UCSD-AML1 (cell line): ENCODE results near the gene SCTR.

Experiments
- DNase-seq: peaks from one replicate; lab custom pipeline; 2025; ENCODE audit not compliant: unreplicated experiment; lab: John Stamatoyannopoulos, UW

SCTR gene

DNA sequence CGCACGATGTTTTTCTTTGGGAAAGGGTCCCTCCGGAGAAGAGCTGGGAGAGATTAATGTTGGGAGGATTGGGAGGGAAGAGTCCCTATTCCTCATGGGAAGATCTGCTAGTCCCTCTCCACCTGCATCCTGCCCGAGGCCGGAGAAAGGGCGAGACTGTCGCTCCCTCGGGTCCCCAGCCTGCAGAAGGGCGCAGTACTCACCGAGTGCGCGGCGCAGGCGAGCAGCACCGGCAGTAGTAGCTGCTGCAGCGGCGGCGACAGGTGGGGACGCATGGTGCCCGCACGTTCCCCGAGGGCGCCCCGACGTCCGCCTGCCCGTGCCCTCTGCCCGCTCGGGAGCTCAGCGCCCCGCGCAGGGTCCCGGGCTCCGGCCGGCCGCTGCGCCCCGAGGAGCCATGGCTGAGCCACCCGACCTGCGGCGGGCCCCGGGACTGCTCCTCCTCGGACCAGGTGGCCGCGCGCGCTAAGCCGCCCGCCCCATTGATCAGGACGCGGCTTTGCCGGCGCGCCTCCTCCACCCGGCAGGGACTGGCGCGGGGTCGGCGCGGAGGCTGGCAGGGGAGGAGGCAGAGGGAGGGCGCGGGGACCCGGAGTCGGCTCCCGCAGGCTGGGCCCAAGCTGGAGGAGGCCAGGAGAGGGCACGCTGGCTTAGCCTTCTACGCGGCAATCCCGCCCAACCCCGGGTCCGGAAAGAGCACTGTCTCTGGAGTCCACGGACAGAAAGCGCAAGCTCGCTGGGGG is at the start of gene SCTR:
SCTR (minus strand) TSS at position 532 of the 743 bp plus-strand sequence; CDS start at position 275, 257 bp downstream.
- DNase-seq: no peak

DNA sequence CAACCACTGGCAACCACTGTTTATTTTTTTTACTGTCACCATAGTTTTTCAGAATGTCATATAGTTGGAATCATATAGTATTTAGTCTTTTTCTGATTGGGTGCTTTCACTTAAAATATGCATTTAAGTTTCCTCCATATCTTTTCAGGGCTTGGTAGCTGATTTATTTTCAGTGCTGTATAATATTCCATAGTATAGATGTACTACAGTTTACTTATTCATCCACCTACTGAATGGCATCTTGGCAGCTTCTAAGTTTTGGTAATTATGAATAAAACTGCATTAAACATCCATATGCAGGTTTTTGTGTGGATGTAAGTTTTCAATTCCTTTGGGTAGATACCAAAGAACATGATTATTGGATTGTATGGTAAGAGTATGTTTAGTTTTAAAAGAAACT is 43.0 kb upstream of the SCTR start:
- no peak for DNase-seq

DNA sequence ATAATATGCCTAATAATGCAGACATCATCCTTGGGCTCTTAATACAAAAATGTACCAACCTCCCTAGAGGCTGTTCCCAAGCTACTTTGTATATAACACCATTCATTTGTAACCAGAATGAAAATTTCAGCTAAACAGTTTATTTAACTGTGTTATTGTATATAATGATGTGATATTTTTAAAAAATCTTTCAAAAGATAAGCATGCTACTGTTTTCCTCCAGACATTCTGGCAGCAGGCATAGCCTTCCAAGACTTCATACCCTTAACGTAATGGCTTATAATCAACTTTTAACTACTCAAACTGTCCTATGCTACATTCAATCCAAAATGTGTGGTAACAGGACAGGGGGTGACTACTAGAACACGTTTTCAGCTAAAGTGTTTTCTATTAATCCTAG is 41.2 kb upstream of the SCTR start:
- no peak for DNase-seq

DNA sequence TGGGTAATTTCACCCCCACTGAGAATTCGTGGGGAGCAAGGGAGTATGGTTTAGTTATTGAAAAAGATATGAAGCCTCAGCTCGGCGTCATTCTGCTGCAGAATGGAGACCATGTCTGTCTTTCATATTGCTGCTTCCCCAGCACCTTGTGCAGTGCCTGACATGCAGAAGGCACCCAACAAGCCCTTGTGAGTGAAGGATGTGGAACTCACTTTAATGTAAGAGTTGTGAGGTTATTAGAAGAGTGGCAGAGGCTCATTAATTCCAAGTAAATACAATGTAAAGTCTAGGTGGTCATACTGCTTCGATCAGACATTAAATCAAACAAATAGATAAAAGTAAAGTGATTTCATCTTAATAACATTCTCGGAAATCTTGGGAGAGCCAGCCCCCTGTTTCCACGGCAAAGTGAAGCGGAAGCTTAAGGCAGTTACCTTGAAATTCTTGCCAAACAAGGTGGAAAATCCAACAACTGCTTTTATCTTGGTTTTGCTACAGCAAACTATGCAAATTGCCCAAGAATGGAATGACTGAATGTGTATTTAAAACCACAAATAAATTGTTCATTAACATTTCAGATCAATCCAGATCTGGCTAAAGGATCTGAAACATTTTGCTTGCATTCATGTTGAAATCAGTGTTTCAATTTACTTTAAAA is 29.5 kb upstream of the SCTR start:
- no peak for DNase-seq

DNA sequence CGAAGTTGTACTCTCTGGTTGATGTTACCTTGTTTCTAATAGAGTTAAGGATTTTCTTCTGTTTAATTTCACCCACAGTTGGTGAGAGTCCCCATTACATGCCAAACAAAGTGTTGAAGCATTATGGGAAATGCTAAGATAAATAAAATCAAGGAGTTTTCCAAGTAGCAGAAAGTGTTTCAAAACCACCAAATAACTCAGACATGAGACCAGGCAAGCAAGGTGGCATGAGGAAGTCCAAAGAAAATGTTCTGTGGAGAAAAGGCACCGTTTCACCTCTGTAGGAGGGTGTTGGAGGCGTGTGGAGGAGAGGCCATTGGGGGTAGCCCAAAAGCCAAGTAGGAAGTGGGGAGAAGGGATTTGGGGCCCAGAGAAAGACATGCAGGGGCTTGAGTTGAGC is 28.6 kb upstream of the SCTR start:
- DNase-seq: no peak

DNA sequence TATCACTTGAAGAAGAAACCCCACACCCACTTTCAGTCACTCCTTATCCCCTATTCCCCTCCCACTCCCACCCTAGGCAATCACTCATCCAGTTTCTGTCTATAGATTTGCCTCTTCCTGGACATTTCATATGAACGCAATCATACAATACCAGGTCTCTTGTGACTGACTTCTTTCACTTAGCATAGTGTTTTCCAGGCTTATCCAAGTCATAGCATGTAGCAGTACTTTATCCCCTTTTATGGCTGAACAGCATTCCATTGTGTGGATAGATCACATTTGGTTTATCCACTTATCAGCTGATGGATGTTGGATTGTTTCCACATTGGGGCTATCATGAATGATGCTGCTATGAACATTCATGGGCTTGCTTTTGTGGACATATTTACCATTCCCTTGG is 26.6 kb upstream of the SCTR start:
- no peak for DNase-seq

DNA sequence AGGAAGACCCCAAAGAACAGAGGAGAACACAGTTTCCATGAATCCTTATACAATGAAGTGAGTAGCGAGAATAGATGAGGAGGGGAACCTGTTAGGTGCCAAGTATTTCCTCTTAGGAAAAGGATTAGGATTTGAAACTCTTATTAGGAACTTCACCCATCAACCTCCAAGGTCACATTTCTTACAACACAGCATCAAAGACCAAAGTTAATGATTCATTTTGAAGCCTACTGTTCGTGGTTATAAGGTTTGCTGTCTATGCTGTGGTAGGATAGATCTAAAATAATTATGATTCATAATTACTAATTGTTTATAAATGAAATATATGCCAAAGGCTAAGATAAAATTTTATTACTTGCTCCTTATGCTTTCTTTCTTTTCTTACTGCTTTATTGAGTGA is 26.1 kb upstream of the SCTR start:
- no peak for DNase-seq

DNA sequence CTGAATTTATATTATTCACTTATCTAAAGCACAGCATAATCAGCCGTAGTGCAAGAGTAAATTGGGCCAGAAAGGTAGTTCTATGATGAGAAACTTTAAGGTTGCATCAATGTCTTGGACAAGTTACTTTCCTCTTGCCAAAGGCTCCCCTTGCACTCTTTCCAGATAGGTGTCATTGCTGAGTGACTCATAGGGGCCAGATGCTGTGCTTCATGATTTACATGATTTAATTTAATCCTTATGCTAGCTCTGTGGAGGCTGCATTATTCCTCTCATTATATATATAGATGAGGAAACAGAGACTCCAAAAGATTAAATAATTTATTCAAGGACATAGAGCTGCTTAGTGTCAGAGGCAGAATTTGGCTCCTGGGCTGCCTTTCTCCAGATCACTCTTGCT is 25.0 kb upstream of the SCTR start:
- no peak for DNase-seq

DNA sequence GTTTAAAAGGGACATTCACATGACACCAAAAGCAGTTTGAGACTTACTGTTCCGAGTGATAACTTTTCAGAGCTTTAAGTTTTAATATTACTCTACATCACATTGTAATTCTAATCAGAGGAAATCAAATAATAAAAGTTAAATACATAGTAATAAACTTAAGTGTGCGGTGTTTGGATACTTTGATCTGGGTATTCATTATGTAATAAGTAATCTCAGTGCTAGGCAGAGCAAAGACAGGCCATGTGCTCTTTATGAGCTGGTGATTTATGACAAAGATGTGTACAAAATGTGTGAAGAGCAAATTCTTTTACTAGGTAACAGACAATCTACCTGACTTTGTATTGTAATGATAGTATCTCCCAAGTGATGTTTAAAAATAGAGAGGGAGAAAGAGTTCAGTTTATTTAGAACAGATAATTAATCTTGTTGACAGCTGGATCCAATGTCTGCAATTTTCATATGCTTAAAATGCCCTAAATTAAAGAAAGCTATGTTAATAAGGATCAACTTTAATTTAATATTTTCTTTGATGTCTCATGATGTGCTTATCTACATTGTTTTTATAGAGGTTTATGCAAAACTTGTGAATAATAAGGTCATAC is 24.3 kb upstream of the SCTR start:
- no peak for DNase-seq

DNA sequence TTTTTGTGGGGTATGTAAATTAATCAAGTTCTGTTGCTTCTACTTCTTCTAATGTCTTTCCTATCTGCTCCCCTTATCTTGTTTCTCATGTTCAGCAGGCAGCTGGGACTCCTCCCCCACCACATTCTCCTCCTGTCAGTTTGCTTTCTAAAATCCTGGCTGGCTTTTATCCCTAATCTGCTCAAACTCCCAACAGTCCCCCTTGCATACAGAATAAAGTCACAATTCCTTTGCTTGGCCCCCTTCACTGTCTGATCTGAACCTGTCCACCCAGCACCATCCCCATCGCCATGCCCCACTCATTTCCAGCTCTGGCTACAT is 22.1 kb upstream of the SCTR start:
- DNase-seq: no peak

DNA sequence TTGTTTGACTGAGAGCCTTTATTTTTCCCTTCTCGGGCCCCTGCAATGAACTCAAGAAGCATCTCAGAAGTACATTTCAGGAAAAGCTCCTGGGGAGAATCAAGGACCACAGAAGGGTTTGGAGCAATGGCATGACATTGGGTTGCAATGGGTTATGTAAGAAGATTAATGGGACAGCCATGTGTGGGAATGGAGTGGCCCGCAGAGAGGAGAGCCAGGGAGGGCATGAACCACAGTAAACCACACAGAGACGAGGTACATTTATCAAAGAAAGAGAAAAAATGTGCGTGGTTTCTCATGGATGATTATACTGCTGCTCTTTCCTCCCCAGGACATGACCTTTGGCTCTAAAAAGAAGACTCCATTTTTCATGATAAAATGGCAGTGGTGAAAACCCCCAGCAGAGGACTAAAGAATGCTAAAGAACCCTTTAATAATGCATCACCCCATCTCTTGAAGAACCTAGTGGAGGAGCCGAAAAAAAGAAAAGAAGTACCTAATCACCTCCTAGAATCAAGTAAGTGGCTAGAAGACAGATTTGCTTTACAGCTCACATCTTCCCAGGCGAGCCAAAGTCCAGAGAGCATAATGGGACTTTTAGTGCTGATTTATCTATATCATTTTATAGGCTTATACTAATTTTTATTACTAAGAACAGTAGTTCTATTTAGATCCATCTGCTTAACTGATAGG is 21.6 kb upstream of the SCTR start:
- no peak for DNase-seq

DNA sequence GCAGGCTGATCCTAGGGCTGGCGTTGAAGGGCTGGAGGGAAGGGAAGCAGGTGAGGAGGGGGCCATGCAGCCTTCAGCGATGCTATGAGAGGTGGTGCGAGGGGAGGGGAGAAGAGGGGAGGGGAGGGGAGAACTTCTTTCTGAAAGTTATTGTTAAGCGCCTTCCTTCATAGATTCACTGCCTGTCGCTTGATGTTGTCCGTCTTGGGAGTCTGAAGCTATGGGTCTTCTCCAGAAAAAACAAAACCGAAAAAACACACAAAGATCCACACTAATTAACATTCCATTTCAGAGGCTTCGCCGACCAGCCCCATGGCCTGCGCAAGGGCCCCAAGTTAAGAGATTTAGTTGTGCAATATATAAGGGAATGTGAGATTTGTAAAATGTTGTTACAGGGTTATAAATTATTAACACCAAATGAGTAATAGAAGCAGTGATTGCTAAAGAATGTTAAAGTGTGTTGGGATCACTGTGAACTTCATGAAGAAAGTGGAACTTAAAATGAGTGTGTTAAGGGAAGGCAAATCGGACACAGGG is 20.7 kb upstream of the SCTR start:
- DNase-seq: no peak

DNA sequence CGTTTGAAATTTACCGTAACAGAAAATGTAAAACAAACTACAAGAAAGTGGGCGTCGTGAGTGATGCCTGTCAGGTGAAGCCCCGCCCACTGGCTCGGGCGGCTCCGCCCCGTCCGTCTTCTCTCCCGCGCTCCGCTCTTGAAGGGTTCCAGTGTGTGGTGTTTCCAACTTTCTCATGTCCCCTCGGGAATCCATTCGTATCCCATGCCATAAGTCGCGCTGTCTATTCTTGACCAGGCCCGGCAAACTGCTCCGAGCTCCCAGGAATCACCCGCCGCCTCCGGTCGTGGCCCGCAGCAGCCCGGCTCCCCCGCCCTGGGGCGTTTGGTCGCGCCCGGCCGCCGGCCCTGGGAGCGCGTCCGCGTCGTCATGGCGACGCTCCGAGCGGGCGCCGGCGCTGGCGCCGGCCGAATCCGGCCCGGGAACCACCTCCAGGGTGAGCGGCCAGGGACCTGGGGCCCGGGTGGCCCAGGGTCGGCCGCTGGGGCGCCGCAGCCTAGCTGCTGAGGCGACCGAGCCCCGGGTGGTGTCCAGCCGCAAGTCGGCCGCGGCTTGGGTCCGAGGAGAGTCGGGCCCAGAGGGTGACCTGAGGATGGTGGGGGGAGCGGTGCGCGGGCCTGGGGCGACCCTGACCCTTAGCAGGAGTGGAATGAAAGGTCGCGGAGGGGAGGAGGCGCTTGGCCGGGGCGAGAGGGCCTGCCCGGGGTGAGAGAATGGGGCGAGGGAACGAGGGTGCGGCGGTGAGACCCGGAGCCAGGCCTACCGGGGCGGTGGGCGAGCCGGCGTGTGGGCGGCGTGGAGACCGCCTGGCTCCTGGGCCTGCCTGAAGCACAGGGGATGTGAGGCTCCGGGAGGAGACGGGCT is 20.0 kb upstream of the SCTR start, which contains the start of gene CFAP221:
CFAP221 (plus strand) TSS at position 375 of the 864 bp plus-strand sequence. CDS start 1,683 bp downstream, outside the sequence.
- no peak for DNase-seq

DNA sequence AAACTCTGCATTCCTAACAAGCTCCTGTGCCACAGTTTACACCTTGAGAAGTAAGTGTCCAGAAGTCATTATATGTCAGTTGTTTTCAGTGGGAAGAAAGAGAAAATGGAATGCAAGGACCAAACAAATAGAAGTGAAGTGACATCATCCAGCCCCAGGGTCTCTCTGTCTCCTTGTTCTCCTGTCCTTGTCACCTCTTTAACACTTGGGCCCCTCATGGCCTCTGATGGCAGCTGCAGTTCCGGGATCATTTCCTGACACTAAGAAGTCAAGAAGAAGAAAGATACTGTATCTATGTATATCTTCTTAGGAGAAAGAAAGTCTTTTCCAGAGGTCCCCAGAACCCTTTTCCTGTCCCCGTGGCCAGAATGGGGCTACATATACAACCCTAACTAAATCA is 17.2 kb upstream of the SCTR start:
- no peak for DNase-seq

DNA sequence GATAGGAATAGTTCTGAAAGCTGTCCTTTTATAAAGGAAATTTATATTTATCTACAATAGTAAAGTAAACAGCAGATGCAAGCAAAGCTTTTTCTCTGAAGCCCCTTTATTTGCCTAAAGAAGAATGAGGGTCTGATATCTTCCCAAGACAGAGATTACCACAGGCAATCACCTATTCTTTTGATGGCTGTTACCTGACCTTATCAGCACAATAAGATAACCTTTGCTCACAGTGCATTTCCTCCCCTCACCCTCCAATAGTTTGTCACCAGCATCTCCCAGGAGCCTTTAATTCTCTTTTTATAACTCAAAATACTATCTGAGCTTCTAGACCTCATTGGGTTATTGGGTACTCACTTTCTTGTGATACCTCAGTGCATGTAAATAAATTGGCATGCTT is 13.5 kb upstream of the SCTR start:
- no peak for DNase-seq

DNA sequence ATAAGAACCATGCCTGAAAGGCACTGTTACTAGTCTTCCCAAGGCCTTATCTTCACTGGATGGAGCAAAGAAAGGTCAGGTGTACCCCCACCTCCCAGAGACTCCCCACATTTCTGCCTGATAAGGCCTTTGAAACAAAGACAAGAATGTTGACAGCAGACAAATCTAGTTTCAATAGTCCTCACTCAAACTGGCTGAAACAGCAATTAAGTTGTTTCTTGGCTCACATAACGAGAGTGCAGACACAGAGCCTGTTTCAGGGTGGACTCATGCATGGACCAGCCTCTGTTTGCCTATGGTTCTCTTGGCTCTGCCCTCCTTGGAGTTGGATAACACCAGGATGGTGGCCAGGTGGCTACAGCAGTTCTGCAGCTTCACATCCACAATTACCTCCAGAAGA is 12.4 kb upstream of the SCTR start:
- no peak for DNase-seq

DNA sequence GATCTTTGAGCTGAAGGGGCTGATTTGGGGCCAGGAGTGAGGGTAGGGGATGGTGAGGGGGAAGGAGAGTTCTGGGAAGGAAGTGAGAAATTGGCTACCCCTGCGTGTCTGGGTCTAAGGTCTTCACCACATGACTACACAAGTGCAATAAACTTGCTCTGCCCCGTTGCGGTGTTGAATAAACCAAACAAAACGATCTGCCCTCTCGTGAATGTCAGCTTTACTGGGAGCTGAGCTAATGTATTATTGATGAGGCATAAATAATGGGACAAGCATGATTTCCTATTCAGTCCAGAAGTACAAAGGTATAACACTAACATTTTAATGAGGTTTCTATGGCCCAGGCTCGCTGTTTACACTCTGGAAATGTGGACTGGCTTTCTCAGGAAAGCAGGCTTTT is 11.9 kb upstream of the SCTR start:
- no peak for DNase-seq

DNA sequence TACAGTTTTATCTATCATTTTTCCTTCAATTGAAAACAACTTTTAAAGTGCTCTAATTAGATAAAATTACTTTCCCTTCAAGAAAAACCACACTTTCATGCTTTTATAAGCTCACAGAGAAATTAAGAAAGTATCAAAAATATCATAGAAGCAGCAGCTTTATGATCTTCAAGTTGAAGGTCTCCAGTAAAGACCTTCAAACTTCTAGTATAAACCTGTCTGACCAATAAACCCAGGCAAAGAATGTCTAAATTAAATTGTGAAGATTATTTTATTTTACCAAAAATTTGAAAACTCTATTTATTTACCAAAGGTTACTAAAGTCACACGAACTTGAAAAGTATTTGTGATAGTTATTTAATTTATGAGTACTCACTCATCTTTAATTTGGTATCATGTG is 9.3 kb upstream of the SCTR start:
- DNase-seq: no peak

DNA sequence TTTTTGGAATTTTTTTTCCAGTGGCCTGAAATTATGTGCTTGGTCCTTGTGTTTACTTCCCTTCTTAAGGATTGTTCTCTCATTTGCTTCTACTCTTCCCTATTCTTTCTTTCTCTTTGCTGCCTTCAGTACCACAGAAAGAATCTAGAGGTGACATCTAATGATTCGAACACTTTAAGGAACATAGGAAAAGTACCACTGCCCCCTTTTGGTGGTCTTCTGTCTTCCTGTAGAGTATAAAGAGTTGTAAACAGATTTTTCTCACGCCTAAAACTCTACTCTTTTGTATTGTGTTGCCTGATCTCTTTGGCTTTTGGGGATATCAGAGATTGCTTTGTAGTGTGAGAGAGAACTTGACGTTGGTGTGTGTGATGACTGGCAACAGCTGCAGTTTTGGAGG is 7.0 kb upstream of the SCTR start:
- DNase-seq: no peak

DNA sequence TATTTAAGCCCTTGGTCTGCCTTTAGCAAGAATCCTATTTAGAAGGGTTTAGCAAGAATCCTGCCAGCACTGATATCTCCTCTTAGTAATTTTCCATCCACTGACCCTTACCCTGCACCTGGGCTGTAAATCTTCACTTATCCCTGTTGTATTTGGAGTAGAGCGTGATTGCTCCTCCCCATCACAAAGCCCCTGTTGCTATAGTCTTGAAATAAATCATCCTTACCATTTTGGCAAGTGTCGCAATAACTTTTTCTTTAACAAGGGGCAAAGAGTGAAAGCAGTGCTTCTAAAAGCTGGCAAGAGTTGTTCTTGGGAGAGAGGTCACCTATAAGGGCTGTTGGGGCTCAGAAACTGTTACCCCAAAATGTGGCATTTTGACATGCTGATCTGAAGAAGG is 3.7 kb upstream of the SCTR start:
- no peak for DNase-seq

DNA sequence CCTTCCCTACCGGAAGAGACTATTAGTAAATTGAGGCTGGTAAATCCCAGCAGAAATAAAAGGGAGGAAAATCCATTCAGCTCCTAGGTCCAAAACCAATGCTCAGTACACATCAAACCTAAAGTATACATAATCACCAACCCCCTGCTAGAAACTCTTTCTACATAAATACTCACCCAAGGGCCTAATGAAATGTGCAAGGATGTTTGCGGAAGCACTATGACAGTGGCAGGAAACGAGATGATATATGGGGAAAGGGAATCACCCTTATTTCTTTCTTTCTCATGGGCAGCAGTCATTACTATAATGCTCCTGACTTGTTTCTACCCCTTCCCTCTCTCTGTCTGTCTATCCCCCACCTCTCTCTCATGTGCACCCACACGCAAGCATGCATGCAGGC is 1.3 kb upstream of the SCTR start:
- DNase-seq: no peak
